SK-N-SH treated with all-trans-retinoic acid at 6 μM for 48 hours (cell line): ENCODE measurements around the gene GNRHR.

Source experiments
- ATAC-seq: fragments of 200-7000 bp; cut with Tn5 transposase; 3 replicates; pipeline ENCODE4 v1.9.1; 2020; ENCODE audit warnings: mild to moderate bottlenecking, moderate library complexity
- ARNTL ChIP-seq: fragments of 450-650 bp; formaldehyde crosslinking; IDR thresholded peaks from 2 replicates; pipeline ENCODE4 v1.5.0; 2020; ENCODE audit warnings: low read depth, mild to moderate bottlenecking, moderate library complexity, borderline replicate concordance
- BACH2 ChIP-seq: fragments of 250-450 bp; sonication (Bioruptor Pico); IDR thresholded peaks from 2 replicates; pipeline ENCODE4 v1.9.0; 2021; ENCODE audit warnings: mild to moderate bottlenecking, borderline replicate concordance
- CSDC2 ChIP-seq: fragments of 250-450 bp; sonication (Bioruptor Pico); IDR thresholded peaks from 2 replicates; pipeline ENCODE4 v1.5.0; 2020; ENCODE audit warnings: mild to moderate bottlenecking, moderate library complexity
- ESRRG ChIP-seq: fragments of 250-450 bp; sonication (Bioruptor Pico); IDR thresholded peaks from 2 replicates; pipeline ENCODE4 v1.6.1; 2021; ENCODE audit warnings: mild to moderate bottlenecking
- GLIS3 ChIP-seq: fragments of 250-450 bp; sonication (Bioruptor Pico); IDR thresholded peaks from 2 replicates; pipeline ENCODE4 v1.5.0; 2020; ENCODE audit warnings: mild to moderate bottlenecking, moderate library complexity
- OSR1 ChIP-seq: fragments of 250-450 bp; sonication (Bioruptor Pico); IDR thresholded peaks from 2 replicates; pipeline ENCODE4 v1.8.0; 2022; ENCODE audit warnings: moderate library complexity, mild to moderate bottlenecking, inconsistent platforms
- PPARA ChIP-seq: fragments of 250-450 bp; sonication (Bioruptor Pico); IDR thresholded peaks from 2 replicates; pipeline ENCODE4 v1.5.0; 2020; ENCODE audit warnings: mild to moderate bottlenecking, borderline replicate concordance
- RARB ChIP-seq: fragments of 250-450 bp; sonication (Bioruptor Pico); IDR thresholded peaks from 2 replicates; pipeline ENCODE4 v1.8.0; 2021; ENCODE audit warnings: mild to moderate bottlenecking, moderate library complexity
- SNAI2 ChIP-seq: fragments of 250-450 bp; sonication (Bioruptor Pico); IDR thresholded peaks from 2 replicates; pipeline ENCODE4 v1.5.0; 2020; ENCODE audit warnings: mild to moderate bottlenecking, moderate library complexity
- TCF4 ChIP-seq: fragments of 250-450 bp; sonication (Bioruptor Pico); IDR thresholded peaks from 2 replicates; pipeline ENCODE4 v1.8.0; 2021; ENCODE audit warnings: mild to moderate bottlenecking, moderate library complexity, borderline replicate concordance
- TOX ChIP-seq: fragments of 250-450 bp; sonication (Bioruptor Pico); IDR thresholded peaks from 2 replicates; pipeline ENCODE4 v1.8.0; 2021; ENCODE audit warnings: mild to moderate bottlenecking, moderate library complexity, borderline replicate concordance
- ZC3H10 ChIP-seq: fragments of 250-450 bp; sonication (Bioruptor Pico); IDR thresholded peaks from 2 replicates; pipeline ENCODE4 v1.5.1; 2021; ENCODE audit warnings: mild to moderate bottlenecking, moderate library complexity
- ZFP3 ChIP-seq: fragments of 250-450 bp; sonication (Bioruptor Pico); IDR thresholded peaks from 2 replicates; pipeline ENCODE4 v1.5.0; 2020; ENCODE audit warnings: mild to moderate bottlenecking, moderate library complexity
- ZFP30 ChIP-seq: fragments of 450-650 bp; formaldehyde crosslinking; IDR thresholded peaks from 2 replicates; pipeline ENCODE4 v1.5.0; 2022; ENCODE audit warnings: mild to moderate bottlenecking, moderate library complexity
- ZNF565 ChIP-seq: fragments of 450-650 bp; formaldehyde crosslinking; conservative IDR thresholded peaks from 2 replicates; pipeline ENCODE4 v1.5.0; 2020; ENCODE audit warnings: low read depth, mild to moderate bottlenecking, moderate library complexity
- ZNF70 ChIP-seq: fragments of 450-650 bp; formaldehyde crosslinking; IDR thresholded peaks from 2 replicates; pipeline ENCODE4 v1.5.0; 2020; ENCODE audit warnings: mild to moderate bottlenecking, moderate library complexity
- ZNF8 ChIP-seq: fragments of 450-650 bp; formaldehyde crosslinking; IDR thresholded peaks from 2 replicates; pipeline ENCODE4 v1.5.0; 2020; ENCODE audit warnings: mild to moderate bottlenecking, moderate library complexity
- TF ChIP-seq, protein P1 (sequence below): fragments of 250-450 bp; sonication (Bioruptor Pico); IDR thresholded peaks from 2 replicates; pipeline ENCODE4 v1.8.0; 2020; ENCODE audit warnings: mild to moderate bottlenecking, moderate library complexity, borderline replicate concordance
- TF ChIP-seq, protein P2 (sequence below): fragments of 250-450 bp; sonication (Bioruptor Pico); IDR thresholded peaks from 2 replicates; pipeline ENCODE4 v1.5.1; 2021; ENCODE audit warnings: mild to moderate bottlenecking, moderate library complexity
- TF ChIP-seq, protein P3 (sequence below): fragments of 250-450 bp; sonication (Bioruptor Pico); IDR thresholded peaks from 2 replicates; pipeline ENCODE4 v1.5.0; 2020; ENCODE audit warnings: mild to moderate bottlenecking, moderate library complexity

Gene GNRHR

DNA sequence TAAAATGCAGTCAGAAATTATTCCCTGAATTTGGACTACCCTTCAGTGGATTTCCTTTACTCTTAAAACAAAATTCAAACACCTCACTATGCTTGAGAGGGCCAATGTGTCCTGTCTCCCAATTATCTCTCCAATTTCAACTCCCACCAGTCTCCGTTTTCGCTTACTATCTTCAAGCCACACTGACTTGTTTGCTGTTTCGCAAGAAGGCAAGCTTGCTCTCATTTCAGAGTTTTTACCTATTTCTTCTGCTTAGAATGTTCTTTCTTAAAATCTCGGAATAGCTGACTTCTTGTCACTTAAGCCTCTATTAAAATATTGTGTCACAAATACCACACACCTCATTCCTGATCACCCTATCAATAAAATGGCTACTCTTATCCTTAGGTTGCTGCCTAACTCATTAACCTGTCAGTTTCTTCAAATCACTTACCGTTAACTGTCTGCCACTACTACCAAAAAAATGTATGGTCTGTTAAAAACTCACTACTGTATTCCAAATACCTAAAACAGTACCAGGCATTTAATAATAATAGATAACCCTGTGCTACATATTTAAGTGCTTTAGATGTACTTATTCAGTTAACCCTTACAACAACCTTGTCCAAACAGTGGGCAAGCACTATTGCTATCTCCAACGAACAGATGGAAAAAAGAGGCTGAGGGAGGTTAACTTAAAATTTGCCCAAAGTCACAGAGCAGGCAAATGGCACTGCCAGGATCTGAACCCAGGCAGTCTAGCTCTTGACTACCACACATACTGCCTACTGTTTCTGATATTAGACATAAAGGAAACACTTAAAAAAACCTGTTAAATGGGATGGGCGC, 56.1 kb downstream of the GNRHR start:
- ATAC-seq = no peak

DNA sequence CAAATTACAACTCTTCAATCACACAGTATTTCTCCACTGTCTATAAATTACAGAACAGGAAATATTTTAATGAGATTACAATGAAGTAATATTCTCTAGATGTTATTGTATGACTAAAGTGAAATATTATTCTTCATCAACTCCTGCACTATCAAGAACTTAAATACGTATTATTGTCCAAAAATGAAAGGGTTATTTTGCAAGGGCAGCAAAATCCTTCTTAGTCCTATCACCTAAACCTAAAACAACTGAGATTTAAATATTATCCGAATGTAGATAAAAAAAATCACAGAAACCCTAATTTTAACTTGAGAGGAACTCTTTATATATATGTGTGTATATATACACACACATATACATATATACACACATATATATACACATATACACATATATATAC, 58.1 kb downstream of the GNRHR start:
- no peak for ATAC-seq
- TF ChIP-seq ARNTL (no peak), ZNF8 (CRISPR knock-in tag) (no peak), CSDC2 (no peak), ZNF70 (CRISPR knock-in tag) (no peak), ZFP30 (CRISPR knock-in tag) (no peak)
- TF ChIP-seq, protein P1, sequence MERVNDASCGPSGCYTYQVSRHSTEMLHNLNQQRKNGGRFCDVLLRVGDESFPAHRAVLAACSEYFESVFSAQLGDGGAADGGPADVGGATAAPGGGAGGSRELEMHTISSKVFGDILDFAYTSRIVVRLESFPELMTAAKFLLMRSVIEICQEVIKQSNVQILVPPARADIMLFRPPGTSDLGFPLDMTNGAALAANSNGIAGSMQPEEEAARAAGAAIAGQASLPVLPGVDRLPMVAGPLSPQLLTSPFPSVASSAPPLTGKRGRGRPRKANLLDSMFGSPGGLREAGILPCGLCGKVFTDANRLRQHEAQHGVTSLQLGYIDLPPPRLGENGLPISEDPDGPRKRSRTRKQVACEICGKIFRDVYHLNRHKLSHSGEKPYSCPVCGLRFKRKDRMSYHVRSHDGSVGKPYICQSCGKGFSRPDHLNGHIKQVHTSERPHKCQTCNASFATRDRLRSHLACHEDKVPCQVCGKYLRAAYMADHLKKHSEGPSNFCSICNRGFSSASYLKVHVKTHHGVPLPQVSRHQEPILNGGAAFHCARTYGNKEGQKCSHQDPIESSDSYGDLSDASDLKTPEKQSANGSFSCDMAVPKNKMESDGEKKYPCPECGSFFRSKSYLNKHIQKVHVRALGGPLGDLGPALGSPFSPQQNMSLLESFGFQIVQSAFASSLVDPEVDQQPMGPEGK (CRISPR knock-in tag) = no peak

More for the DNA sequence above, 56.1 kb downstream of the GNRHR start:
- TF ChIP-seq ZFP3 (CRISPR knock-in tag) (no peak), TCF4 (CRISPR knock-in tag) (no peak), ZC3H10 (CRISPR knock-in tag) (no peak), SNAI2 (CRISPR knock-in tag) (no peak), ESRRG (CRISPR knock-in tag) (no peak), ZNF565 (CRISPR knock-in tag) (no peak)
- TF ChIP-seq, protein P2, sequence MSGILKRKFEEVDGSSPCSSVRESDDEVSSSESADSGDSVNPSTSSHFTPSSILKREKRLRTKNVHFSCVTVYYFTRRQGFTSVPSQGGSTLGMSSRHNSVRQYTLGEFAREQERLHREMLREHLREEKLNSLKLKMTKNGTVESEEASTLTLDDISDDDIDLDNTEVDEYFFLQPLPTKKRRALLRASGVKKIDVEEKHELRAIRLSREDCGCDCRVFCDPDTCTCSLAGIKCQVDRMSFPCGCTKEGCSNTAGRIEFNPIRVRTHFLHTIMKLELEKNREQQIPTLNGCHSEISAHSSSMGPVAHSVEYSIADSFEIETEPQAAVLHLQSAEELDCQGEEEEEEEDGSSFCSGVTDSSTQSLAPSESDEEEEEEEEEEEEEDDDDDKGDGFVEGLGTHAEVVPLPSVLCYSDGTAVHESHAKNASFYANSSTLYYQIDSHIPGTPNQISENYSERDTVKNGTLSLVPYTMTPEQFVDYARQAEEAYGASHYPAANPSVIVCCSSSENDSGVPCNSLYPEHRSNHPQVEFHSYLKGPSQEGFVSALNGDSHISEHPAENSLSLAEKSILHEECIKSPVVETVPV = no peak

DNA sequence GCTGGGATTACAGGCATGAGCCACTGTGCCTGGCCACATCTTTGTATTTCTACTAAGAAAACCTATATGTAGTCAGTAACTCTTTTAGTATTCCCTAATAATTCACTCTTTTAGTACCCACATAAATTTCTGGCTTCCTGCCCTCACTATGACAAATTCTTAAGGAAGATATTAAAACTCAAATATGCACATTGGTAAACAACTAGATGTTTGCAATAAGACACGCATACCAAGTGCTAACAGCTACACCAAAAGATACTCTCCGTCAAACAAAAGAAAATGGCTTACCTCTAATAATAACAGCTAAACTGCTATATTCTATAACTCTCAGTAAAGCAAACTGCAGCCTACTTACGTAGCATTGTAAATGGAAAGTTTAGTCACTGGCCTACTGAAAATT, 59.5 kb downstream of the GNRHR start:
- no peak for ATAC-seq
- TF ChIP-seq ZFP3 (CRISPR knock-in tag) (no peak), TOX (no peak), GLIS3 (no peak), ZC3H10 (CRISPR knock-in tag) (no peak), OSR1 (no peak), ZNF565 (CRISPR knock-in tag) (no peak), ZNF70 (CRISPR knock-in tag) (no peak), ZNF8 (CRISPR knock-in tag) (no peak), PPARA (no peak)
- TF ChIP-seq, protein P2 = no peak
- TF ChIP-seq, protein P3, sequence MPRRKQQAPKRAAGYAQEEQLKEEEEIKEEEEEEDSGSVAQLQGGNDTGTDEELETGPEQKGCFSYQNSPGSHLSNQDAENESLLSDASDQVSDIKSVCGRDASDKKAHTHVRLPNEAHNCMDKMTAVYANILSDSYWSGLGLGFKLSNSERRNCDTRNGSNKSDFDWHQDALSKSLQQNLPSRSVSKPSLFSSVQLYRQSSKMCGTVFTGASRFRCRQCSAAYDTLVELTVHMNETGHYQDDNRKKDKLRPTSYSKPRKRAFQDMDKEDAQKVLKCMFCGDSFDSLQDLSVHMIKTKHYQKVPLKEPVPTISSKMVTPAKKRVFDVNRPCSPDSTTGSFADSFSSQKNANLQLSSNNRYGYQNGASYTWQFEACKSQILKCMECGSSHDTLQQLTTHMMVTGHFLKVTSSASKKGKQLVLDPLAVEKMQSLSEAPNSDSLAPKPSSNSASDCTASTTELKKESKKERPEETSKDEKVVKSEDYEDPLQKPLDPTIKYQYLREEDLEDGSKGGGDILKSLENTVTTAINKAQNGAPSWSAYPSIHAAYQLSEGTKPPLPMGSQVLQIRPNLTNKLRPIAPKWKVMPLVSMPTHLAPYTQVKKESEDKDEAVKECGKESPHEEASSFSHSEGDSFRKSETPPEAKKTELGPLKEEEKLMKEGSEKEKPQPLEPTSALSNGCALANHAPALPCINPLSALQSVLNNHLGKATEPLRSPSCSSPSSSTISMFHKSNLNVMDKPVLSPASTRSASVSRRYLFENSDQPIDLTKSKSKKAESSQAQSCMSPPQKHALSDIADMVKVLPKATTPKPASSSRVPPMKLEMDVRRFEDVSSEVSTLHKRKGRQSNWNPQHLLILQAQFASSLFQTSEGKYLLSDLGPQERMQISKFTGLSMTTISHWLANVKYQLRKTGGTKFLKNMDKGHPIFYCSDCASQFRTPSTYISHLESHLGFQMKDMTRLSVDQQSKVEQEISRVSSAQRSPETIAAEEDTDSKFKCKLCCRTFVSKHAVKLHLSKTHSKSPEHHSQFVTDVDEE (CRISPR knock-in tag) = no peak

DNA sequence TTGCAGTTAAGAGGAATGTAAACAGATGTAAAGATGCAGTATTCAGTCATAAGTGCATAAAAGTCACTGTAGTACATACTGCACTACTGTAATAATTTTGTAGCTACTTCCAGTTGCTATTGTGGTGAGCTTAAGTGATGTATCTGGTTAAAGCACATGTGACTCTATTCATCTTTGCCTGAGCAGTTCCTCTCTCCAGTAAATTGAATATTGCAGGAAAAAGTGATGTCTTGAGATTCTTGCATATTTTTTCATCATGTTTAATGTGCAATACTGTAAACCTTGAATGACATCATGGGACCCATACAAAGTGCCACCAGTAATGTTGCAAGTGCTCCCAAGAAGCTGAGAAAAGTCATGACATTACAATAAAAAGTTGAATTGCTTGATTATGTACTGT, 62.9 kb downstream of the GNRHR start:
- no peak for ATAC-seq
- TF ChIP-seq, protein P3 (CRISPR knock-in tag) = no peak
- TF ChIP-seq PPARA = no peak
- TF ChIP-seq ARNTL = no peak
- no peak for TF ChIP-seq ZC3H10 (CRISPR knock-in tag)
- no peak for TF ChIP-seq OSR1
- TF ChIP-seq RARB (CRISPR knock-in tag) = no peak
- TF ChIP-seq, protein P1 (CRISPR knock-in tag) = no peak
- TF ChIP-seq ESRRG (CRISPR knock-in tag) = no peak
- TF ChIP-seq, protein P2 = no peak
- no peak for TF ChIP-seq ZNF70 (CRISPR knock-in tag)
- TF ChIP-seq TCF4 (CRISPR knock-in tag) = no peak
- TF ChIP-seq BACH2 (CRISPR knock-in tag) = no peak
- TF ChIP-seq ZFP30 (CRISPR knock-in tag) = no peak
- TF ChIP-seq ZNF565 (CRISPR knock-in tag) = no peak
- TF ChIP-seq ZFP3 (CRISPR knock-in tag) = no peak
